Measurements from ENCODE around the gene CEMIP2.

DNA sequence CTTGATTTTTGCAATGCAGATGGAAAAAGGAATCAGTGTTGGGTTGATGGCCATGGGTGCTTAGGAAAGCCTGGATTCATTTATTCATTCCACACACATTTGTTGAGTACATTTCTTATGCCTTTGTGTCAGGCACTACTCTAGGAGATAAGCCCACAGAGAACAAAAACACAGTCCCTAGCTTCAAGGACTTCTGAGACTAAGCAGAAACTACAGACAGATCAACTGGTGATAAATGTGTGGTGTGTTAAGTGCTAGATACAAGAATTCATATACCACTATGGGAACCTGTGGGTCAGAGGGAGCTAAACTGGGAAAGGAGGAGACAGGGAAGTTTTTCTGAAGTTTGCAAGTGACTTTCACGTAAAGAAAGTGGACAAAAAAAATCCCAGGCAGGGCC lies 119.9 kb downstream of the CEMIP2 start:
- TF ChIP-seq, protein P1, sequence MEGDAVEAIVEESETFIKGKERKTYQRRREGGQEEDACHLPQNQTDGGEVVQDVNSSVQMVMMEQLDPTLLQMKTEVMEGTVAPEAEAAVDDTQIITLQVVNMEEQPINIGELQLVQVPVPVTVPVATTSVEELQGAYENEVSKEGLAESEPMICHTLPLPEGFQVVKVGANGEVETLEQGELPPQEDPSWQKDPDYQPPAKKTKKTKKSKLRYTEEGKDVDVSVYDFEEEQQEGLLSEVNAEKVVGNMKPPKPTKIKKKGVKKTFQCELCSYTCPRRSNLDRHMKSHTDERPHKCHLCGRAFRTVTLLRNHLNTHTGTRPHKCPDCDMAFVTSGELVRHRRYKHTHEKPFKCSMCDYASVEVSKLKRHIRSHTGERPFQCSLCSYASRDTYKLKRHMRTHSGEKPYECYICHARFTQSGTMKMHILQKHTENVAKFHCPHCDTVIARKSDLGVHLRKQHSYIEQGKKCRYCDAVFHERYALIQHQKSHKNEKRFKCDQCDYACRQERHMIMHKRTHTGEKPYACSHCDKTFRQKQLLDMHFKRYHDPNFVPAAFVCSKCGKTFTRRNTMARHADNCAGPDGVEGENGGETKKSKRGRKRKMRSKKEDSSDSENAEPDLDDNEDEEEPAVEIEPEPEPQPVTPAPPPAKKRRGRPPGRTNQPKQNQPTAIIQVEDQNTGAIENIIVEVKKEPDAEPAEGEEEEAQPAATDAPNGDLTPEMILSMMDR (IDR thresholded peaks at IDR 0.05 in 4 of 5, conservative IDR thresholded peaks at IDR 0.05 in 1 of 5), result no peak
- no peak for TF ChIP-seq POLR2A (IDR thresholded peaks at IDR 0.05)
